Measurements from ENCODE around the gene SERGEF. TPM values are rescaled to one million over a fixed set of nuclear protein-coding genes. Genes with fewer than 3 reads are reported as not detected.

Gene SERGEF
- total and polyA plus RNA-seq, 2 of the 13 experiments (the other 11 are each of a cell fraction or from before 2014, with no cell fraction given): 54.5 to 114 TPM

- TF ChIP-seq IRF9 (CRISPR knock-in tag; IDR thresholded peaks at IDR 0.05; ENCODE audit: borderline replicate concordance) (no peak), ZMYM4 (CRISPR knock-in tag; IDR thresholded peaks at IDR 0.05) (peak; percentile 65), SP5 (CRISPR knock-in tag; IDR thresholded peaks at IDR 0.05; ENCODE audit: borderline replicate concordance, low read depth) (peak; percentile 9), YY1 (IDR thresholded peaks at IDR 0.05; ENCODE audit: insufficient read depth, insufficient replicate concordance, low read depth, low read length) (peak; percentile 73), ZNF788 (CRISPR knock-in tag; IDR thresholded peaks at IDR 0.05; ENCODE audit: borderline replicate concordance) (peak; percentile 76; the same call in 1 of the 2 replicates), MLXIP (CRISPR knock-in tag; IDR thresholded peaks at IDR 0.05; ENCODE audit: borderline replicate concordance) (no peak; the same call in 1 of the 2 replicates), ZNF800 (CRISPR knock-in tag; IDR thresholded peaks at IDR 0.05) (peak; percentile 66), ZNF704 (CRISPR knock-in tag; IDR thresholded peaks at IDR 0.05; ENCODE audit: borderline replicate concordance) (0 out of 2 replicates have a peak, but pooled peaks have one; percentile 49), ZBTB40 (IDR thresholded peaks at IDR 0.05) (no peak), ZBTB40 (CRISPR knock-in tag; IDR thresholded peaks at IDR 0.05) (peak; percentile 86; the same call in 1 of the 2 replicates)
These were observed at the start of gene SERGEF (continued) for GRCh38 chr11:18012906-18013781.
